A549 (cell line): ENCODE data around the gene MED13L.

Source experiments
- CHD2 ChIP-seq: fragments of 150-350 bp; IDR thresholded peaks from 2 replicates; pipeline ENCODE4 v1.6.1; 2014; ENCODE audit warnings: low read length; ENCODE audit not compliant: partially characterized antibody
- CTCF ChIP-seq: fragments of >200 bp; sonication (Bioruptor Twin); formaldehyde crosslinking; IDR thresholded peaks from 3 replicates; pipeline ENCODE4 v1.5.1; 2016
- ESRRA ChIP-seq: fragments of 150-350 bp; IDR thresholded peaks from 2 replicates; pipeline ENCODE4 v1.6.1; 2014; ENCODE audit warnings: mild to moderate bottlenecking, low read length, borderline replicate concordance
- MAFK ChIP-seq: fragments of 450-650 bp; IDR thresholded peaks from 2 replicates; pipeline ENCODE4 v1.6.1; 2014; ENCODE audit not compliant: partially characterized antibody
- MYC ChIP-seq: IDR thresholded peaks from 2 replicates; pipeline ENCODE4 v1.6.1; 2012; ENCODE audit warnings: mild to moderate bottlenecking, inconsistent platforms, low read length, improper control_type of control experiment, borderline replicate concordance
- NR3C1 ChIP-seq: fragments of >200 bp; sonication (Bioruptor Twin); formaldehyde crosslinking; IDR thresholded peaks from 3 replicates; pipeline ENCODE4 v1.6.1; 2017
- RAD21 ChIP-seq, 2 experiments: fragments of >200 bp in 1 of 2; sonication (Bioruptor Twin) in 1 of 2; formaldehyde crosslinking in 1 of 2; IDR thresholded peaks in 1 of 2; conservative IDR thresholded peaks in 1 of 2; 2 replicates in 1 of 2; 3 replicates in 1 of 2; pipeline ENCODE4 v1.6.1; 2012 to 2018; ENCODE audit warnings: inconsistent platforms in 1 of 2
- RCOR1 ChIP-seq: fragments of 150-350 bp; IDR thresholded peaks from 2 replicates; pipeline ENCODE4 v1.6.1; 2014; ENCODE audit warnings: antibody characterized with exemption, low read length, low read depth
- SMC3 ChIP-seq: fragments of >200 bp; sonication (Bioruptor Twin); formaldehyde crosslinking; IDR thresholded peaks from 3 replicates; pipeline ENCODE4 v1.6.1; 2018; ENCODE audit warnings: inconsistent platforms
- ZFP36 ChIP-seq: fragments of 450-650 bp; IDR thresholded peaks from 2 replicates; pipeline ENCODE4 v1.6.1; 2014; ENCODE audit warnings: borderline replicate concordance; ENCODE audit not compliant: partially characterized antibody

- no peak for TF ChIP-seq MYC
- no peak for TF ChIP-seq ESRRA
- TF ChIP-seq CTCF = no peak
- no peak for TF ChIP-seq ZFP36
- no peak for TF ChIP-seq SMC3
- no peak for TF ChIP-seq RCOR1
- TF ChIP-seq CHD2 = no peak
- no peak for TF ChIP-seq NR3C1
- TF ChIP-seq MAFK = no peak
- TF ChIP-seq RAD21 (conservative IDR thresholded peaks at IDR 0.05 in 1 of 2, IDR thresholded peaks at IDR 0.05 in 1 of 2) = no peak
Measured at GRCh38 chr12:116209503-116209902, 68.0 kb downstream of the MED13L start.
